Karpas-422 (cell line): ENCODE data around the gene MTA2. TPM values are rescaled to one million over a fixed set of nuclear protein-coding genes. Genes with fewer than 3 reads are reported as not detected.
A peak's percentile ranks its signal among the peaks of the same experiment; 100 is the strongest.
"Not testable (repeated sequence)": the region's sequence is repeated elsewhere in the genome, so short reads cannot be mapped to it uniquely, and the experiment has no call there.

ENCODE experiments used
- DNase-seq: peaks from one replicate; pipeline ENCODE4 v3.0.0-alpha.2; 2015
- H2AFZ ChIP-seq: fragments of 200-600 bp; sonication (generic); 2 replicates; pipeline ENCODE4 v1.6.1; 2014; ENCODE audit warnings: antibody characterized with exemption, low read length, mixed read lengths
- H3K27ac ChIP-seq: fragments of 200-600 bp; sonication (generic); 2 replicates; pipeline ENCODE4 v1.5.1; 2014; ENCODE audit warnings: mild to moderate bottlenecking, low read length, moderate library complexity
- H3K27me3 ChIP-seq: fragments of 200-600 bp; sonication (generic); 2 replicates; pipeline ENCODE4 v1.6.1; 2014; ENCODE audit warnings: low read length, mixed read lengths
- H3K36me3 ChIP-seq: fragments of 200-600 bp; sonication (generic); 2 replicates; pipeline ENCODE4 v1.6.1; 2014; ENCODE audit warnings: low read length, mixed read lengths; ENCODE audit not compliant: insufficient read depth
- H3K4me1 ChIP-seq: fragments of 200-600 bp; sonication (generic); 2 replicates; pipeline ENCODE4 v1.6.1; 2014; ENCODE audit warnings: mild to moderate bottlenecking, low read length, mixed read lengths
- H3K4me2 ChIP-seq: fragments of 200-600 bp; sonication (generic); 2 replicates; pipeline ENCODE4 v1.6.1; 2014; ENCODE audit warnings: low read length, low read depth, mild to moderate bottlenecking; ENCODE audit not compliant: poor library complexity, severe bottlenecking
- H3K4me3 ChIP-seq: fragments of 200-600 bp; sonication (generic); 2 replicates; pipeline ENCODE4 v1.5.1; 2014; ENCODE audit warnings: mild to moderate bottlenecking, antibody characterized with exemption, low read length, mixed read lengths
- H3K79me2 ChIP-seq: fragments of 200-600 bp; sonication (generic); 2 replicates; pipeline ENCODE4 v1.6.1; 2014; ENCODE audit warnings: mild to moderate bottlenecking, low read length, mixed read lengths
- H3K9ac ChIP-seq: fragments of 200-600 bp; sonication (generic); 2 replicates; pipeline ENCODE4 v1.6.0; 2014; ENCODE audit warnings: low read length
- H3K9me2 ChIP-seq: fragments of 200-600 bp; sonication (generic), shearing (Covaris generic); replicated peaks from 2 replicates; pipeline ENCODE4 v1.6.0; 2014; ENCODE audit warnings: mild to moderate bottlenecking, low read length, moderate library complexity; ENCODE audit not compliant: insufficient read depth
- H3K9me3 ChIP-seq: fragments of 300-700, 200-600 bp; sonication (generic); 2 replicates; pipeline ENCODE4 v1.6.1; 2014; ENCODE audit warnings: low read length, mixed read lengths
- H4K20me1 ChIP-seq: fragments of 200-600 bp; sonication (generic); 2 replicates; pipeline ENCODE4 v1.6.1; 2014; ENCODE audit warnings: mild to moderate bottlenecking, antibody characterized with exemption, low read length, low read depth; ENCODE audit not compliant: insufficient read depth
- total RNA-seq: library from RNA; depleted of rRNA; stranded (reverse); fragments of >200 nt; shearing (Covaris generic); gene quantifications from 2 replicates; pipeline ENCODE4 v1.2.3, GENCODE V29; 2014; ENCODE audit warnings: low replicate concordance

The MTA2 gene
- total RNA-seq, 1 experiment from 2014 or later = 60.2 TPM

DNA sequence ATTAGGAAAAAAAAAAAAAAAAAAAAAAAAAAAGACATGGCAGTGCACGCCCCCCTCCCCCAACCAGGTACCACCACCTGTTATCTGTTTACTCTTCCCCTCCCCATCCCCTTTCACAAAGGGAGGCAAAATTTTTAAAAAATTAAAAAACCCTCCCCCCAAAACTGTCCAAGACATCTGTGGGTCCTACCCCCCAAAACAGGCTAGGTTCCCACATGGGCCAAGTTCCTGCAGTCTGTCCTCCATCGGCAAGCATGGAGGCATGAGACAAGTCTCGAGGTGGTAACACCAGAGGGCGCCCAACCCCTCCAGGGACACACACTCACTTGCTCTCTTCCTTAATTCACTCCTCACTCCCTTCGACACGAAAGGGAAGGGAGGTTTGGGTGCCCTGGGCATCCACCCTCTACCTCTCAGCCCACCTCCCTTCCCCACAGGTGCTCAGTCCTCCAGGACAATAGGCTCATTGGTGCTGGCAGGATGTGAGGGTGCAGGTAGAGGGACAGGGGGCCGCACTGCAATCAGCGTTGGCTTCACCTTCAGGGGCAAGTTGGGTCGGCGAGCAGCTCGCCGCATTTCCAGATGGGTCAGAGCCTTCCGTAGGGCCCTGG, 8.1 kb downstream of the MTA2 start:
- Histone ChIP-seq H4K20me1 (0 out of 2 replicates have a peak, but pooled peaks cover 6% of the 10 kb centered on the region), H3K4me3 (no peak overlapping the region), H3K9ac (no peak overlapping the region), H3K9me3 (no peaks in the 10 kb centered on the region), H3K27ac (no peak overlapping the region), H2AFZ (no peak overlapping the region), H3K36me3 (peaks cover 40% of the 10 kb centered on the region), H3K79me2 (peaks cover 37% of the 10 kb centered on the region), H3K4me2 (peak overlapping the region; percentile 88), H3K9me2 (no peaks in the 10 kb centered on the region), H3K4me1 (peaks cover 38% of the 10 kb centered on the region), H3K27me3 (no peaks in the 10 kb centered on the region)
- DNase-seq = peak; percentile 91

DNA sequence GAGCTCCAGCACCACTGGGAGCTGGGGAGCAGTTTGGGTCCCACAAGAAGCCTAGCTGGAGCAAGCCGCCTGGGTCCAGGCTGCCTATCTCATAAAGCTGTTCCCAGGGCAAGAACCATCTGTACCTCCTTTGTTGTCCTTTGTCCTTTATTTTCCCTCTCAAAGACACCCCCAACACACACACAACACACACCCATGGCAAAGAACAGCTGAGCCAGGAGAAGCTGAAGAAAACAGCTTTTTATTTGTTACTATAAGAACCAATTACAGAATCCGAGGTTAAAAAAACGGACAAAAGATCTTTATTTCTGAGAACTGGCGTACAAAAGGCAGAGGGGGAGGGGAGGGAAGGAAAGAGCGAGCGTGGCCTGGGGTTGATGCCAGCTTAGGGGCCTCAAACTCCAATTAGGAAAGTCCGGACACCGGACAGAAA, 8.7 kb downstream of the MTA2 start:
- peak overlapping the region; percentile 83 for H3K27ac ChIP-seq
- 0 out of 2 replicates have a peak, but pooled peaks cover 5% of the 10 kb centered on the region for H4K20me1 ChIP-seq
- DNase-seq = no peak
- no peak overlapping the region for H2AFZ ChIP-seq
- no peaks in the 10 kb centered on the region for H3K27me3 ChIP-seq
- peak overlapping the region; percentile 88 for H3K4me2 ChIP-seq
- peak overlapping the region; percentile 86 for H3K9ac ChIP-seq
- no peaks in the 10 kb centered on the region for H3K9me2 ChIP-seq
- H3K9me3 ChIP-seq = no peaks in the 10 kb centered on the region
- peaks cover 34% of the 10 kb centered on the region for H3K4me1 ChIP-seq
- H3K79me2 ChIP-seq = peaks cover 34% of the 10 kb centered on the region
- peak overlapping the region; percentile 74; the same call in 1 of the 2 replicates for H3K4me3 ChIP-seq
- peaks cover 36% of the 10 kb centered on the region; the same call in 1 of the 2 replicates for H3K36me3 ChIP-seq

DNA sequence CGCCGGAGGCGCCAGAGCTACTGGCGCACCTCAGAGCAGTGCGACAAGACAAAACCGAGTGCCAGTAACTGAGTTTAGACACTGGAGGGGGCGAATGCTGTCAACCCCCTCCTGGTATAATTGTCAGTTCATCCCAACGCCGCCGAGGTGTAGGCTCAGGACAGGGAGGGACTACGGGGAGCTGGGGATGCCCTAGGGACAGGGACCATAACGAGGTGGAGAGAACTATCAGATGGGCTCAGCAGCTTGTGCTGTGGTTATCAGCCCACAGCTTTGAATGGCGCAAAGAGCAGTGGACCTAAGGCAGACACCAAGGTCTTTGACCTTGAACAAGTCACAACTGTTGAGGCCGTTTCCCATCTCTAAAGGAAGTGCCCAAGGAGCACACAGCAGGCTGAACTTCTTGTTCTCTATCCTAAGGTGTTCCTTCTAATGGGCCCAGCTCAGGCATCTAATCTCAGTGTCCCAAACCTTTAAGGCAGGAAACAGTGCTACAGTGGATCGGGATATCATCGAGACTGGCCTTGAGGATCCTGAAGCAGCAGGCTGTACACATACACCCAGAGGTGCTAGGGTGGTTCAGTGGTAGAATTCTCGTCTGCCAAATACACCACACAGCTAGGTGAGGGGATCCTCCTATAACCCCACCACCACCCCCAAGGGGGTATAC, 9.4 kb downstream of the MTA2 start:
- H3K79me2 ChIP-seq = peaks cover 37% of the 10 kb centered on the region

DNA sequence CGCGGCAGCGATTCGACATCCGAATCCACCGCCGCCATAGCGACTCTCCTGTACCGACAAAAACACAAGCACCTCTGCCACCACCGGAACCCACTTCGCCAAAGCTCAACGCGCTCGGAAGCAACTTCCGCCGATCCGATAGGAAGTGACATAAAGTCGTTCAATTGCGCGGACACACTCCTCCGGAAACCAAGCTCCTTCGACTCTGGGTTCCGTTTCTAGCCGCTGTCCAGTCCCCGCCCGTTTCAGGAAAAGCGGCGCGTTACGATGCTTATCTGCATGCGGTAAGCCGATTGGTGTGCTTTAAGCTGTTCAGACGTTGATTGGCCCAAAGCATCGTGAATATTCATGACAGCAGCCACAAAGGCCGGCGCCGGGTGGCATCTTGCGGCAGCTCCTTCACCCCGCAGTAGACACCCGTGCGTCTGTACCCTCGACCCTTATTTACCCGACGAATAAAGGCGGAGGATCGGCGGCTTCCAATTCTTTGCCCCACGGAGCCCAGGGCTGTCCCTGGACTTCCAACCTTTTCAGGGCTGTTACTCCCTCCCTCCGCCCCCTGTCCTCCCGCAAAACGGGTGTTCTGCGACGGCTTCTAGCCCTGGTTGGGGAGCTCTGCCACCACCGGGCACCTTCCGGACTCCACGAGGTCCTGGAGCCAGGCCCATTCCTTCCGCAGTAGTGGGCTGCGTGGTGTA, 10.1 kb downstream of the MTA2 start, which contains the start of gene TUT1:
Gene TUT1 (minus strand): TSS at position 76 of the 698 bp plus-strand sequence. CDS start 38 bp downstream, at position 38.
- peak; percentile 100 for DNase-seq
- Histone ChIP-seq H3K4me1 (peaks cover 34% of the 10 kb centered on the region), H3K79me2 (peaks cover 38% of the 10 kb centered on the region), H3K27ac (peak within 1 kb of the TSS; percentile 83), H3K9ac (peak within 1 kb of the TSS; percentile 86), H3K36me3 (peaks cover 34% of the 10 kb centered on the region; the same call in 1 of the 2 replicates), H2AFZ (no peak within 1 kb of the TSS), H3K27me3 (no peaks in the 10 kb centered on the region), H4K20me1 (no peaks in the 10 kb centered on the region), H3K9me2 (no peaks in the 10 kb centered on the region), H3K4me3 (peak within 1 kb of the TSS; percentile 93), H3K4me2 (peak within 1 kb of the TSS; percentile 88), H3K9me3 (no peaks in the 10 kb centered on the region)

More for the DNA sequence above, 9.4 kb downstream of the MTA2 start:
- peak overlapping the region; percentile 83 for H3K27ac ChIP-seq
- H3K4me2 ChIP-seq = peak overlapping the region; percentile 88
- H3K9ac ChIP-seq = peak overlapping the region; percentile 86
- peaks cover 36% of the 10 kb centered on the region; the same call in 1 of the 2 replicates for H3K36me3 ChIP-seq
- H3K9me2 ChIP-seq = no peaks in the 10 kb centered on the region
- peaks cover 34% of the 10 kb centered on the region for H3K4me1 ChIP-seq
- H2AFZ ChIP-seq = no peak overlapping the region
- H4K20me1 ChIP-seq = no peaks in the 10 kb centered on the region
- DNase-seq = no peak
- peak overlapping the region; percentile 74 for H3K4me3 ChIP-seq
- no peaks in the 10 kb centered on the region for H3K9me3 ChIP-seq
- H3K27me3 ChIP-seq = no peaks in the 10 kb centered on the region

DNA sequence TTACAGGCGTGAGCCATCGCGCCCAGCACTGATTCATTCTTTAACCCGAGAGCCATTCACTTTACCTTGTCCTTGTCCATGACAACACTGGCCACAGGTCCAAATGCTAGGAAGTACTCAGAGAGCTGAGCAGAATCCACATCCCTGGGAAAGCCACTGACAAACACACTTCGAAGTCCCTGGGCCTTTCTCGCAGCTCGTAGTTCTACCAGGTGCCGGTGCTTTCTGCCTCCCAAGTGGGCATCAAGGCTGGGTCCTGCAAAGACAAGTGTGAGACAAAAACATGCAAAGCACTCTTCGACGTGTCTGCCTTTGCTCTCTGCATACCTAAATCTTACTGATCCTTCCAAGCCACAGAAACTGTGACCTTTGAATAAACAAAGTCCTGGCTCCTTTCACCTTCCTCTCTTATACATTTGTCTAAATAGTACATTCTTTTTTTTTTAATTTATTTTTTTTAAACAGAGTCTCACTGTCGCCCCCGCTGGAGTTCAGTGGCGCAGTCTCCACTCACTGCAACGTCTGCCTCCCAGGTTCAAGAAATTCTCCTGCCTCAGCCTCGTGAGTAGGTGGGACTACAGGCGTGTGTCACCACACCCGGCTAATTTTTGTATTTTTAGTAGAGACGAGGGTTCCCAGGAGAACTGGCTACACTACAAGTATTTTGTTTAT, 12.6 kb downstream of the MTA2 start:
- H3K4me3 ChIP-seq = no peak overlapping the region
- peak overlapping the region; percentile 83 for H3K4me2 ChIP-seq
- H3K4me1 ChIP-seq = peaks cover 34% of the 10 kb centered on the region
- H2AFZ ChIP-seq = no peak overlapping the region
- H3K9me2 ChIP-seq = no peaks in the 10 kb centered on the region
- no peak for DNase-seq
- H3K79me2 ChIP-seq = peaks cover 50% of the 10 kb centered on the region
- no peaks in the 10 kb centered on the region for H3K27me3 ChIP-seq
- peaks cover 30% of the 10 kb centered on the region for H3K36me3 ChIP-seq
- H3K27ac ChIP-seq = no peak overlapping the region
- no peaks in the 10 kb centered on the region for H4K20me1 ChIP-seq
- H3K9ac ChIP-seq = no peak overlapping the region
- no peaks in the 10 kb centered on the region for H3K9me3 ChIP-seq

DNA sequence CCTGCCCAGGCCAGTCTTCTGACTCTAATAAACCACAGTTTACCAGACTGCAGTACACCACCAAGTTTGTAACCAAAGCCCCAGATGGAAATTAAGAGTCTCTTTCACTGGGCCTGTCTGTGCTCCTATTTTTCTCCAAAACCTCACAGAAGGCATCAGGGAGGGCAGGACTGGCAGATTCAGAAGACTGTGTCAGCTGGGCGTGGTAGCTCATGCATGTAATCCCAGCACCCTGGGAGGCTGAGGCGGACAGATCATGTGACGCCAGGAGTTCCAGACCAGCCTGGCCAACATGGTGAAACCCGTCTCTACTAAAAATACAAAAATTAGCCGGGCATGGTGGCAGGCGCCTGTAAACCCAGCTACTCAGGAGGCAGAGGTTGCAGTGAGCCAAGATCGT, 16.3 kb downstream of the MTA2 start:
- peaks cover 40% of the 10 kb centered on the region for H3K79me2 ChIP-seq
- not testable (repeated sequence) for H3K9ac ChIP-seq, H2AFZ ChIP-seq, DNase-seq, H4K20me1 ChIP-seq, H3K9me3 ChIP-seq, H3K4me2 ChIP-seq, H3K4me3 ChIP-seq, H3K27me3 ChIP-seq, H3K9me2 ChIP-seq, H3K27ac ChIP-seq
- H3K36me3 ChIP-seq = peaks cover 29% of the 10 kb centered on the region
- peaks cover 10% of the 10 kb centered on the region for H3K4me1 ChIP-seq

DNA sequence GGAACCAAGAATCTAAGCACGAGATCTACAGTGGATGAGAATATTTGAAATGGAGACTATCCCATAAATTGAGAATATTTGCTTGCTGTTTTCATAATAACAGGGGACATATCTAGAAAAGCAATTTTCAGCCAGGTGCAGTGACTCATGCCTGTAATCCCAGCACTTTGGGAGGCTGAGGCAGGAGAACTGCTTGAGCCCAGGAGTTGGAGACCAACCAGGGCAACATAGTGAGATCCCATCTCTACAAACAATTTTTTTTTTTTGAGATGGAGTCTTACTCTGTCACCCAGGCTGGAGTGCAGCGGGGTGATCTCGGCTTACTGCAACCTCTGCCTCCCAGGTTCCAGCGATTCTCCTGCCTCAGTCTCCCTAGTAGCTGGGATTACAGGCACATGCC, 19.9 kb downstream of the MTA2 start:
- H2AFZ ChIP-seq, DNase-seq, H3K9me2 ChIP-seq, H3K4me2 ChIP-seq, H3K27ac ChIP-seq, H4K20me1 ChIP-seq, H3K9me3 ChIP-seq, H3K27me3 ChIP-seq, H3K9ac ChIP-seq, H3K4me1 ChIP-seq, H3K4me3 ChIP-seq: not testable (repeated sequence)
- peaks cover 12% of the 10 kb centered on the region for H3K79me2 ChIP-seq
- H3K36me3 ChIP-seq = peaks cover 21% of the 10 kb centered on the region
